Activated CD8-positive, alpha-beta T cell treated with anti-CD3 and anti-CD28 coated beads for 36 hours (primary cell): Measurements from ENCODE around the gene PADI3. TPM values are rescaled to one million over a fixed set of nuclear protein-coding genes. Genes with fewer than 3 reads are reported as not detected.

ENCODE experiments used
- ATAC-seq: fragments of 200-7000 bp; cut with Tn5 transposase; one replicate; pipeline ENCODE4 v1.10.0; 2021; ENCODE audit warnings: mild to moderate bottlenecking, moderate library complexity
- CTCF ChIA-PET: fragments of 350-600 bp; sonication (Branson Sonifier 250); formaldehyde crosslinking; loops from one replicate; lab custom pipeline; 2021; ENCODE audit warnings: antibody characterized with exemption; lab: Charles Lee
- POLR2A ChIA-PET: fragments of 350-600 bp; sonication (Branson Sonifier 250); formaldehyde crosslinking; loops from one replicate; lab custom pipeline; 2021; ENCODE audit warnings: antibody characterized with exemption; lab: Charles Lee
- DNase-seq: peaks from one replicate; pipeline ENCODE4 v3.0.0-alpha.2; 2020
- H3K27ac Mint-ChIP-seq: one replicate; pipeline ENCODE4 v1.8.0; 2021; ENCODE audit warnings: mild to moderate bottlenecking, mixed read lengths
- H3K27me3 Mint-ChIP-seq: one replicate; pipeline ENCODE4 v1.8.0; 2021; ENCODE audit warnings: mixed read lengths
- H3K36me3 Mint-ChIP-seq: one replicate; pipeline ENCODE4 v1.8.0; 2021; ENCODE audit warnings: low read depth, mixed read lengths
- H3K4me1 Mint-ChIP-seq: one replicate; pipeline ENCODE4 v1.8.0; 2021; ENCODE audit warnings: low read depth, mixed read lengths
- H3K4me3 Mint-ChIP-seq: one replicate; pipeline ENCODE4 v1.8.0; 2021; ENCODE audit warnings: mild to moderate bottlenecking, moderate library complexity, mixed read lengths
- H3K9me3 Mint-ChIP-seq: one replicate; pipeline ENCODE4 v1.8.0; 2021; ENCODE audit warnings: mixed read lengths
- CTCF ChIP-seq: fragments of 200-600 bp; IDR thresholded peaks from one replicate; pipeline ENCODE4 v1.8.0; 2022; ENCODE audit warnings: antibody characterized with exemption, mild to moderate bottlenecking
- intact Hi-C: fragments of 100-400 bp; cut with micrococcal nuclease; formaldehyde crosslinking; loops from one replicate; pipeline ENCODE4 v1.10.0; 2022
- total RNA-seq, 2 experiments: library from RNA; stranded (reverse); gene quantifications; one replicate each; pipeline ENCODE4 v1.2.3, GENCODE V29; 2021

The PADI3 gene
- total RNA-seq, 2 experiments from 2014 or later: not detected

DNA sequence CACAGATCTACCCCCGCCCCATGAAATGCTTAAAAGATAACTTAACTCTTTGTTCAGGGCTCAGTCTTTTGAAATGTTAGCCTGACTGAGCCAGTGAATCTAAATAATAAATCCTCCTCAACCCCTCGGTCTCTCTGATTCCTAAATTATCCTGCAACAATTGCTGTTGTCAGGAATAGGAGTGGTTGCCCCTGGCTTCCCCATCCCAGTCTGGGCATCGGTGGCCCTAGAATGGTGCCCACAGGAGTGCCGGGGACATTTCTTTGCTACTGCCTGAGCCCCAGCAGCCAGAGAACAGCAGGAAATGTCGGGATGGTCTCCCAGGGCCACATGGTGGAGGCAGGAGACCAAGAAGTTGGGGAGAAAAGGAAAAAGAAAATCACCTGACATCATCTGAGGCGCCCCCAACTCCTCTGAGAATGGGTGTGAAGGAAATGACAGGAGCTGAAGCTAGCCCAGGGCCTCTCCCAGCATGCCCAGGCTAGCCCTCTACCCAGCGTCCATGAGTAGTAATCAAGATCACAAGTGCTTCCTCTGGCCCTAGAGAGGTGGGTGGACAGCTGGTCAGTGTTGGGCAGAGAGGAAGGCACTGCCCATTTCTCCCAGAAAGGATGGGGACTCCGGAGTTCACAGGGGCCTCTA lies 60.6 kb downstream of the PADI3 start:
- Mint-ChIP-seq H3K36me3 (no peaks in the 10 kb centered on the region), H3K27ac (no peak overlapping the region), H3K9me3 (no peaks in the 10 kb centered on the region), H3K27me3 (peaks cover 15% of the 10 kb centered on the region), H3K4me3 (no peak overlapping the region), H3K4me1 (no peaks in the 10 kb centered on the region)
- ATAC-seq (no peak), DNase-seq (no peak)
- no peak for TF ChIP-seq CTCF
- intact Hi-C loops: no loop called here
- POLR2A ChIA-PET: no interaction called here
- CTCF ChIA-PET: interaction anchor here (0.6 kb wide), 1 partner anchor 17 kb away, joined by 3 read pairs; no protein-coding TSS in a partner anchor

- CTCF ChIA-PET: interaction anchor here (0.6 kb wide), 1 partner anchor 16 kb away, joined by 3 read pairs; no protein-coding TSS in a partner anchor
- peaks cover 15% of the 10 kb centered on the region for H3K27me3 Mint-ChIP-seq
- no peaks in the 10 kb centered on the region for H3K4me1 Mint-ChIP-seq
- H3K4me3 Mint-ChIP-seq: no peak overlapping the region
- intact Hi-C loops: no loop called here
- H3K27ac Mint-ChIP-seq: no peak overlapping the region
- DNase-seq (no peak), ATAC-seq (no peak)
- TF ChIP-seq CTCF: no peak
- no peaks in the 10 kb centered on the region for H3K9me3 Mint-ChIP-seq
- POLR2A ChIA-PET: no interaction called here
- no peaks in the 10 kb centered on the region for H3K36me3 Mint-ChIP-seq
Measured at GRCh38 chr1:17310068-17310640, 61.3 kb downstream of the PADI3 start.

DNA sequence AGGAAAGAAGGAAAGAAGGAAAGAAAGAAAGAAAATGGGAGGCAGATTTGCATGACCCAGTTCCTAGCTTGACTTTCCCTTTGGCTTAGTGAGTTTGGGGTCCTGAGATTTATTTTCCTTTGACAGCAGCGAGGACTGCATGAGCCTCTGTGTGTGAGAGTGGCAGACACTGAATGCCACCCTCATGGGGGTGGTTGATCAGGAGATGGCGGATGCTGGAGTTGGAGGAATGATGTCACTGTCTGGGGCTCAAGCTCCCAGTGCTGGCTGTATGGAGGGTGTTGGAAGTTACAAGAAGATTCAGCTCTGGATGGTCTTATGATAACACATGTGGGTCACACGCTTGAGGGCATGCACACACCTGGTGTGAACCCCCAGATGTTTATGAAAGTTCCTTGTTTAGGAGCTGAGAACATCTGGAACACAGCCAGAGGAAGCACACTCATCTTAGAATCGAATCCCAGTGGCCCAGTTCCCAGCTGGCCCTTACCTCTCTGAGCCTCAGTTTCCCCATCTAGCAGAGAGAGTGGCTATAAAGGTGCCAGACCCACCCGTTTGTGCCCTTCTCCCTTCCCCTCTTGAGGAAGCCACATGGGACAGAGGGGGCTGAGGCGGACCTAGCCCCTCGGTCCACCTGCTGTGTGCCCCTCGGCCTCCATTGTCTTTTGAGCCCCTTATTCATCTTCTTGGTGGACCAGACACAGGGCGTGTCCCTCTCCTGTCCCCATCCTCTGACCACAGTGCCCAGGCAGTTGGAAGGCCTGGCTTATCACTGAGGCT lies 64.8 kb downstream of the PADI3 start:
- Mint-ChIP-seq H3K36me3 (no peaks in the 10 kb centered on the region), H3K27me3 (peaks cover 13% of the 10 kb centered on the region), H3K27ac (no peak overlapping the region), H3K4me3 (no peak overlapping the region), H3K9me3 (no peaks in the 10 kb centered on the region), H3K4me1 (no peaks in the 10 kb centered on the region)
- intact Hi-C loops: no loop called here
- DNase-seq: no peak
- ChIA-PET CTCF (no interaction called here), POLR2A (no interaction called here)
- TF ChIP-seq CTCF: no peak
- ATAC-seq: no peak

- intact Hi-C loops: no loop called here
- Mint-ChIP-seq H3K4me1 (no peaks in the 10 kb centered on the region), H3K9me3 (no peaks in the 10 kb centered on the region), H3K36me3 (no peaks in the 10 kb centered on the region), H3K27ac (no peak overlapping the region), H3K27me3 (peaks cover 11% of the 10 kb centered on the region), H3K4me3 (no peak overlapping the region)
- ATAC-seq (no peak), DNase-seq (no peak)
- CTCF ChIA-PET: no interaction called here
- no peak for TF ChIP-seq CTCF
- POLR2A ChIA-PET: no interaction called here
Measured at GRCh38 chr1:17314491-17314971, 65.6 kb downstream of the PADI3 start.
